Cardiac muscle cell (in vitro differentiated cells and primary cell): Measurements from ENCODE around the gene PLAAT5. TPM values are rescaled to one million over a fixed set of nuclear protein-coding genes. Genes with fewer than 3 reads are reported as not detected.
A peak's percentile ranks its signal among the peaks of the same experiment; 100 is the strongest.

Experiments
- DNase-seq, 2 donors: peaks; one replicate each; pipeline versions ENCODE4 v3.0.0 to v3.0.0-alpha.2; 2010 to 2017; ENCODE audit warnings: low read depth in 1 of 2, low spot score in 1 of 2
- H3K27ac ChIP-seq: fragments of 200-600 bp; sonication (generic); 2 replicates; pipeline ENCODE4 v1.5.1; 2016
- H3K27me3 ChIP-seq: fragments of 200-600 bp; sonication (generic); 2 replicates; pipeline ENCODE4 v1.6.0; 2016; ENCODE audit warnings: control low read depth
- H3K36me3 ChIP-seq: fragments of 200-600 bp; sonication (generic); 2 replicates; pipeline ENCODE4 v1.5.1; 2016; ENCODE audit warnings: control low read depth
- H3K4me1 ChIP-seq: fragments of 200-600 bp; sonication (generic); 2 replicates; pipeline ENCODE4 v1.8.1; 2017; ENCODE audit warnings: low read depth, mild to moderate bottlenecking, mixed run types
- H3K4me3 ChIP-seq: fragments of 200-600 bp; sonication (generic); 2 replicates; pipeline ENCODE4 v1.5.1; 2016; ENCODE audit warnings: mild to moderate bottlenecking
- H3K9me3 ChIP-seq: fragments of 200-600 bp; sonication (generic); 2 replicates; pipeline ENCODE4 v1.5.1; 2017; ENCODE audit warnings: low read depth, mild to moderate bottlenecking, control low read depth
- CTCF ChIP-seq: IDR thresholded peaks from 2 replicates; pipeline ENCODE4 v1.5.1; 2012; ENCODE audit warnings: low read depth, mild to moderate bottlenecking, low read length
- polyA plus RNA-seq: library from polyadenylated mRNA; unstranded; fragments of >200 nt; fragmentation: Nextera tagmentation; extraction: Ambion mirVana; gene quantifications from 2 replicates; pipeline ENCODE4 v1.2.1, GENCODE V29; 2016
- total RNA-seq: library from RNA; depleted of rRNA; stranded (reverse); fragments of >200 nt; gene quantifications from 2 replicates; pipeline ENCODE4 v1.2.3, GENCODE V29; 2016

PLAAT5 gene
- 0.06 TPM in 1 of 2 replicates, not detected in the other for total RNA-seq
- 0.90 TPM in 1 of 2 replicates, not detected in the other for polyA plus RNA-seq

DNA sequence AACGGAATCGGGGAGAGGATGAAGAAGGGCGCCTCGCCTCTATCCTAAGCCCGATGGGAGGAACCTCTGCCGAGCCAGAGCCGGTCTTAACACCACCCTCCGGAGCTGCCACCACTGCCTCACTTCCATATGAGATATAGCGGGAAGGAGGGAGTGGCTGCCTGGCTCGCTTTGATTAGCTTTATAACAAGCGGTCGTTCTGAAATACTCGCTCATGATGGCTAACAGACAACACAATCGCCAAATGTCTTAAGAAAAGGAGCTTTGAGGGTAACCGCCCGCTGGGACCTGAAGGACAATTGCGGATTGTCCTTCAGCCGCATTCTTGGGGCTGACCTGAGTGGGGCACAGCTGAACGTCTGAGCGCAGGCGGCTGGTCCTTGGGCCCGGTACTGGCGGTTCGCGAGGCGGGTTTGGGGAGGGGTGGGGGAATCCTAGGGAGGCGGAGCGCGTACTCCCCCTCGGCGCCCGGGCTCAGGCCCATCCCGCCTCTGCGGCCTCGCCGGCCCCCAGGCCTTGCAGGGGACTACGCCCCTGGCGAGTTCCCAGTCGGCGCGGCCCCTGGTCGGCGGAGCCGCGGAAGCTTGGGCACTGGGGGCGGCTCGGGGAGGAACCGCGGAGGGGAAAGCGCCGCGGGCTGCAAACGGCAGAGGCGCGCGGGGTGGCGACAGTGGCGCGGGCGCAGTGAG, at the start of gene PLAAT5:
PLAAT5 (minus strand) TSS at position 617 of the 689 bp plus-strand sequence; CDS start at position 484, 133 bp downstream.
- Histone ChIP-seq H3K36me3 (no peaks in the 10 kb centered on the region), H3K4me3 (peak within 1 kb of the TSS; percentile 28), H3K27me3 (peaks cover 28% of the 10 kb centered on the region), H3K9me3 (no peaks in the 10 kb centered on the region), H3K4me1 (peaks cover 7% of the 10 kb centered on the region), H3K27ac (no peak within 1 kb of the TSS)
- DNase-seq = peak; percentile 50 to 81
- TF ChIP-seq CTCF = no peak

GRCh38 chr11:63537293-63538101, 46.5 kb upstream of the PLAAT5 start:
- Histone ChIP-seq H3K36me3 (no peaks in the 10 kb centered on the region), H3K27ac (no peak overlapping the region), H3K9me3 (no peaks in the 10 kb centered on the region), H3K27me3 (no peaks in the 10 kb centered on the region), H3K4me1 (no peaks in the 10 kb centered on the region), H3K4me3 (no peak overlapping the region)
- TF ChIP-seq CTCF = no peak
- DNase-seq = peak in 1 of 2 donors; percentile 97

DNA sequence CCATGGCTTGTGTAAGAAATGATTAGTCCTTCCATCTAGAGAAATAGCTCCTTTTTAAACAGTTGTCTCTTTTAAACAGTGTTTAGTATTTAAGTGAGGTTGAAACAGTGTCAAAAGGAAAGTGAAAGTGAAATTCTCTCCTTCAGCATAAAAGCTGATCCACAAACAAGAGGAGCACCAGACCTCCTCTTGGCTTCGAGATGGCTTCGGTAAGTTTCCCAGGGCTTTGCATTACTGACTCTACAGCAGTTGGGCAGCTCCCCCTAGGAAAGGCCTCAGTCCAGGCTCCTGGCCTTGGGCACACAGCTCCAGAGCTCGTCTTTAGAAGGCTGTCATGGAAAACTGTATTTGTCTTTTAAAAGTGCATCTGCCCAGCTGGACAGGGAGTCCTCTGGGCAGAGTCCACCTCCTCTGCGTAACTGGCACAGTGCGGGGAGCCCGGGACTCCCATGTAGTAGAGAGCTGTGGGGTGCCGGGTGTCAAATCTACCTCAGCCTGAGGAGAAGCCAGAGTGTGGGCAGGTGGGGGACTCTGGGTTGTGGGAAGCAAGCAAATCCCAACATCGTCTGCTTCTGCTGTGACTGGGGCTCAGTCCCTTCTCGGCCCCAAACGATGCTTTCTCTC, 45.8 kb upstream of the PLAAT5 start, which contains the start of gene PLAAT4:
PLAAT4 (plus strand) TSS at position 140 of the 624 bp plus-strand sequence; CDS start at position 201, 61 bp downstream.
- DNase-seq = peak in 1 of 2 donors; percentile 81
- no peaks in the 10 kb centered on the region for H3K4me1 ChIP-seq
- H3K36me3 ChIP-seq = no peaks in the 10 kb centered on the region
- no peaks in the 10 kb centered on the region for H3K9me3 ChIP-seq
- H3K4me3 ChIP-seq = no peak within 1 kb of the TSS
- no peaks in the 10 kb centered on the region for H3K27me3 ChIP-seq
- peak; percentile 10 for TF ChIP-seq CTCF
- H3K27ac ChIP-seq = no peak within 1 kb of the TSS

- no peak for DNase-seq
- no peak for TF ChIP-seq CTCF
- Histone ChIP-seq H3K27me3 (no peaks in the 10 kb centered on the region), H3K27ac (no peak overlapping the region), H3K4me3 (no peak overlapping the region), H3K36me3 (no peaks in the 10 kb centered on the region), H3K9me3 (no peaks in the 10 kb centered on the region), H3K4me1 (no peaks in the 10 kb centered on the region)
These were observed 44.8 kb upstream of the PLAAT5 start for GRCh38 chr11:63535734-63536133.

- TF ChIP-seq CTCF = no peak
- no peaks in the 10 kb centered on the region for H3K27me3 ChIP-seq
- no peak overlapping the region for H3K4me3 ChIP-seq
- no peaks in the 10 kb centered on the region for H3K36me3 ChIP-seq
- no peak for DNase-seq
- no peak overlapping the region for H3K27ac ChIP-seq
- no peaks in the 10 kb centered on the region for H3K4me1 ChIP-seq
- H3K9me3 ChIP-seq = no peaks in the 10 kb centered on the region
These were observed 44.0 kb upstream of the PLAAT5 start for GRCh38 chr11:63534895-63535461.
